Anterior cingulate cortex (tissue), 58 donors: Measurements from ENCODE around the gene ERFE.
A peak's percentile ranks its signal among the peaks of the same experiment; 100 is the strongest.
"Not testable (repeated sequence)": the region's sequence is repeated elsewhere in the genome, so short reads cannot be mapped to it uniquely, and the experiment has no call there.

Experiments
- DNase-seq, 58 donors: peaks; one replicate each; lab custom pipeline; 2025; lab: John Stamatoyannopoulos, UW

Gene ERFE

DNA sequence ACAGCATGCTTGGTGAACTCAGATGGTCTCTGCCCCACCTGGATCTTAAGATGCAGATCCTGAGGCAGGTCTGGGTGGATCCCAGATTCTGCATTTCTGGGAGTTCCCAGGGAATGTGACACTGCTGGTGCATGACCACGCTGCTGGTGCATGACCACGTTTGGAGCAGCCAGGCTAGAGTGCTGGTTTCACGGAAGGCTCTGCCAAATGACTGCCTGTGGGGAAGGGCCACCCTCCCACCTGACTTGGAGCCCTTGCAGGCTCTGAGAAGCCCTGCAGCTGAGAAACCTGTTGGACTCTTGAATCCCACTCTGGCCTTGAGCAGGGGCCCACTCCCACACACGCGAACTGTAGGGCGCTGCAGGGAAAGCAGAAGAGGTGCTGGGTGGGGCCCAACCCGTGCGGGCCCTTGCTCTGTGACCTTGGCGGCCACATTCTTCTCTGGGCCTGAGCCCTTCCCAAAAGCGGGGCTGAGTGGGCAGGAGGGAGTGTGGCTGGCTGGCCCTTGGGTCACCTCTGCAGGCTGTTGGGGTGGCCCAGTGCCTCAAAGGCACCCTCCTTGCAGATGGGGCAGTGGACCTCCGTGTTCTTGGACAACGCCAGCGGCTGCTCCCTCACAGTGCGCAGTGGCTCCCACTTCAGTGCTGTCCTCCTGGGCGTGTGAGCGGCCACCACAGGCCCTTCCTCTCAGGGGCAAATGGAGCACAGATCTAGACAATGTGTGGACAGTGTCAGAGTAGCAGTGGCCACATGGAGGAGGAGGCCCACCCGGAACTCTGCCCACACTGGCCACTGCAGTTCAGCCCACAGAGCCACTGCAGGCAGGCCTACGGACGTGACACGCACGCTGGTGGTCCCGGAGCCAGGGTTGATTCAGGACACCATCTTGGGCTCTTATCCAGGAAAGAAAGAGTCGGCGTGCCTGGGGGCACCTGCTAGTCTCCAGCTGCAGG is 7.9 kb downstream of the ERFE start:
- no peak for DNase-seq

GRCh38 chr2:238167344-238167715 is 8.6 kb downstream of the ERFE start:
- DNase-seq: no peak

GRCh38 chr2:238167761-238168160 is 9.0 kb downstream of the ERFE start:
- no peak for DNase-seq

- no peak for DNase-seq
Observed at GRCh38 chr2:238168196-238169047, 9.7 kb downstream of the ERFE start.

DNA sequence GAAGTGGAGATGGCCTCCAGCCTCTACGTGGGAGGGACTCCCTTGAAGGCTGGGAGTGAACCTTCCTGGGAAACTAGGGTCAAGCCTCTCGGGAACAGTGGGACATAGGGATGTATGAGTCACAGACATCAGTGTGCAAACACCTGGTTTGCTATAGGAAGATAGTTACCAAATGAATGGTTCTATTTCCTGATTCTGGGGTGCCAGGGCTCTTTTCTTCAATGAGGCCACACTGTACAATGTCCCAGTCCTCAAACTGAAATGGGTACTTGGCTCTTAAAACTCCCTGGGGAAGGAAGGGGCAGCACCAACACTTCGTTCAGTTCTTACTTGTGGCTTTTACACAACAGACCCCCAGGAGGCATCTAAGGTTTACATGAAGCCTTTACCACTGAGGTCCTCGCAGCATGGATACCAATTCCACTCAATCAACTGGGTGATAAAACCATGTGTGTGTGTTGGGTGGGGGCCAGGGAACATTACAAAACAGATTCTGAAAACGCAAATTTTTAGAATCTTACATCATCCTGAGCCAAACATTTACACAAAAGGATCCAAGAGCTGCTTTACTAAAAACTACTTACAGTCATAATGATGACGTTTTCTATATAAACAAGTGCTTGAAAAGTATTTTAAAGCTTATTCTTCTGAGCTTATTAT is 10.4 kb downstream of the ERFE start:
- DNase-seq: peak in 1 of 58 donors; percentile 45

GRCh38 chr2:238169708-238170251 is 11.0 kb downstream of the ERFE start:
- DNase-seq: peak in 23 of 58 donors; percentile 24 to 79 (median 39)

DNA sequence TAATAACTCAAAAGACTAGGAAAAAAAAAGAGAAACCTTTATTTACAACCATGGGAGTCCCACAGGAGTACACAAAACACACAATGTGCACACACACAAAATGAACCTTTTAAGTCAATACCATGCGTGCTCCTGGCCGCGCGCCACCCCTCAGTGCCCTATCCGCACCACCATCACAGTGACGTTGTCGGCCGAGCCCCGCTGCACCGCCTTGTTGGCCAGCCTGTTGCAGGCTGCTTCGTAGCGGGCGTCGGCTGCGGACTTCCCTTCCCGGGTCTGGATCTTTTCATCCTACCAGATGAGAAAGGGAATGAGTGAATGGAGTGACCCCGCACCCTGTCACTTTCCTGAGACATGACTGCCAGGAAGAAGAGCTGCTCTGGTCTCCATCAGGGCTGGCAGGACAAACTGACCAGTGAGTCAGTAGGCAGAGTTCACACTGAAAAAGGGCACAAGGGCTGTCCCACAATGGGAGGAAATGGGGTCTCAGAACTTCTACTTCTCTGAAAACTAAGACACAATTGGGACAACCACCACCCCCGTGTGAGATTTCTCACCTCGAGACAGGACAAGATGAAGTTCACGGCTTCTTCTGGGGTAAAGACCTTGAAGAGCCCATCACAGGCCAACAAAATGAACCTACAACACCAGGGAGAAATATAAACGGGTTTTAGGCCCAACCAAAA is 11.8 kb downstream of the ERFE start:
- DNase-seq: no peak

DNA sequence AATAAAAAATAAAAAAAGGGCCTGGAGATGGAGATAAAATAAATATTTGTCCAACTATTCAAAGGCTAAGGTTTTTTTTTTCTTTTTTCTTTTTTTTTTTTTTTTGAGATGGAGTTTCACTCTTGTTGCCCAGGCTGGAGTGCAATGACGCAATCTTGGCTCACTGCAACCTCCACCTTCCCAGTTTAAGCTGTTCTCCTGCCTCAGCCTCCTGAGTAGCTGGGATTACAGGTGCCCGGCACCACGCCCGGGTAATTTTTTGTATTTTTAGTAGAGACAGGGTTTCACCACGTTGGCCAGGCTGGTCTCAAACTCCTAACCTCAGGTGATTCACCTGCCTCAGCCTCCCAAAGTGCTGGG is 12.3 kb downstream of the ERFE start:
- DNase-seq: not testable (repeated sequence)

GRCh38 chr2:238171575-238172187 is 12.9 kb downstream of the ERFE start:
- DNase-seq: no peak

- no peak for DNase-seq
Observed at GRCh38 chr2:238172439-238172838, 13.7 kb downstream of the ERFE start.

DNA sequence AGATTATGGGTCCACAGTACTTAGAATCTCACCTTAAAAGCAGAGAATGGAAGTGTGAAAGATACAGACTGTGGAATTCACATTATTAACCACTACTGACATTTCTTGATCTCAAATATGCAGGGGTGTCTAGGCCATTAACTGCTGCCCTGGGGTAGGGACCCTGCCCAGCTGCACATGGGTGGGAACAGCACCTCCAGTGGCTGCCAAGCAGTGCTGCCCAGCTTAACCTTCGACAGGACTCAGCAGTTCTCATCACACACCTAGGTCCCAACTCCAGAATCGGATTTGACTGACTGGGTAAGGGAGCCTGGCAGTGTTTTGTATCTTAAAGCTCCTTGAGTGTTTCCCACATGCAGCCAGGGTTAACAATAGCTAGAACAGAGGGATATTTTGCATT is 14.9 kb downstream of the ERFE start:
- no peak for DNase-seq

DNA sequence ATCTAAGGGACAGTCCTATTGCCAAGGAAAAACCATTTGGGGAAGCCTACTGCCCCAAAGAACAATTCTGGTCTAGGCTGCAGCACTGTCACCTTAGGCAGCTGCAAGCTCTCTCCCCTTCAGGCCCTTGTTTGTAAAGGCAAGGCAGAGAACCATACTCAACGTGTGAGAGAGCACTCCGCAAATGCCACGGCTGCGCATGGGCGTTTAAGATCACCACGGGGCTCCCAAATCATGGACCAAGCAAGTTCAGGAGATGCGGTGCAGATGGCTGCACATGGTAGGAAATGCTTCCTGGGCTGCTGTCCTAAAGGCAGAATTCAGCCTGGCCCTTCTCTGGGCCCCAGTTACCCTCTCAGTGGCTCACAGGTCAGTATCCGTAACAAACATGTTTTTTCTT is 15.5 kb downstream of the ERFE start:
- no peak for DNase-seq

DNA sequence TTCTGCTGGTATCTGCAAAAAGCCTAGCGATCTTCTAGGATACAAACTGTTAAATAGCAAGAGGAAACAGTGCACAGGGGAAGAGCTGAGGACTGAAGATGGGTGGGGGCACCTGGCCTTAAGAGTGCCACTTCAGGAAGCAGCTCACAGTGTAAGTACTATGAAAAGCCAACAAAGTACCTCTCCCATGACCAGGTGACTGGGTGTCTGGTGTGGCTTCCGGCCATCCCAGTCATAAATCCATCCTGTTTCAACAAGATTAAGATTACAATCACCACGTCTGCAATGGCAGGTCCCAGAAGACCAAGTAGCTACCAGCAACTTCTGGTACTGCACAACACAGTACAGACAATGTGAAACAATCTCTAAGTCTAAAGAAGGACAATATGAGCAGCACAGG is 15.9 kb downstream of the ERFE start:
- DNase-seq: no peak

- DNase-seq: peak in 1 of 58 donors; percentile 14
Observed at GRCh38 chr2:238176613-238177012, 17.8 kb downstream of the ERFE start.

DNA sequence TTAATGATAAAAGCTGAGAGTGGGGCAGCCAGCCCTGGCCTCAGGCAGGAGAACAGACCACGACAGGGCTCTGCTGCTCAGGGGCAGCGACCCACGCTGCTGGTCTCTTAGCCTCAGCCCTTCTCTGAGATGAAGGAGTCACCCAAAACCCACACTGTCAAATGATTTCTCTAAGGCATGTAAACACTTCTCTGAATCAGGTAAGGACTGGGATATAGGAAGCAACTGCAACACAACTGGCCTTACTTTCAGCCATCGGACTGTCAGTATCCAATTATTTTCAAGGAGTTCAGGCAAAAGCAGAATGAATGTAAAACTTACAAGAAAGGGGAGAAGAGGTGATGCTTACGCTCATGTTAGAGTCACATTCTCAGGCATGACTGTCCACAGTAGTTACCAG is 21.8 kb downstream of the ERFE start:
- DNase-seq: no peak

DNA sequence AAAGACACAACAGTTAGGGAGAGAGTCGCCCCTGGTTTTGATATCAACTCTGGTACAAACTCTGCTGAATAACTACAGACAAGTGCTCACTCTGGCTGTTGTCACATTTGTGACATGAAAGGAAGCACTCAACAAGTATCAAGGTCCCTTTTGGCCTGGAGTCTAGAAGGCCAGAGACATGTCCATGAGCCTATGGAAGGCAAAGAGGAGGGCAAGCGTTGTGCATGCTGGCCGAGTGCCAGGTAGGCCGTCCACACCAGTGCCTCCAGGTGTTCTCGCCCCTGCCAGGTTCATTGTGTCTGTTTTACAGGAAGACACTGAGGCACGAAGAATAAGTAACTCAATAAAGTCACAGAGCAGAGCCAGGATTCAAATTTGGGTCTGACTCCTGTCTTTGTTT is 23.6 kb downstream of the ERFE start:
- peak in 1 of 58 donors; percentile 22 for DNase-seq

- DNase-seq: no peak
Observed at GRCh38 chr2:238183821-238184220, 25.1 kb downstream of the ERFE start.

DNA sequence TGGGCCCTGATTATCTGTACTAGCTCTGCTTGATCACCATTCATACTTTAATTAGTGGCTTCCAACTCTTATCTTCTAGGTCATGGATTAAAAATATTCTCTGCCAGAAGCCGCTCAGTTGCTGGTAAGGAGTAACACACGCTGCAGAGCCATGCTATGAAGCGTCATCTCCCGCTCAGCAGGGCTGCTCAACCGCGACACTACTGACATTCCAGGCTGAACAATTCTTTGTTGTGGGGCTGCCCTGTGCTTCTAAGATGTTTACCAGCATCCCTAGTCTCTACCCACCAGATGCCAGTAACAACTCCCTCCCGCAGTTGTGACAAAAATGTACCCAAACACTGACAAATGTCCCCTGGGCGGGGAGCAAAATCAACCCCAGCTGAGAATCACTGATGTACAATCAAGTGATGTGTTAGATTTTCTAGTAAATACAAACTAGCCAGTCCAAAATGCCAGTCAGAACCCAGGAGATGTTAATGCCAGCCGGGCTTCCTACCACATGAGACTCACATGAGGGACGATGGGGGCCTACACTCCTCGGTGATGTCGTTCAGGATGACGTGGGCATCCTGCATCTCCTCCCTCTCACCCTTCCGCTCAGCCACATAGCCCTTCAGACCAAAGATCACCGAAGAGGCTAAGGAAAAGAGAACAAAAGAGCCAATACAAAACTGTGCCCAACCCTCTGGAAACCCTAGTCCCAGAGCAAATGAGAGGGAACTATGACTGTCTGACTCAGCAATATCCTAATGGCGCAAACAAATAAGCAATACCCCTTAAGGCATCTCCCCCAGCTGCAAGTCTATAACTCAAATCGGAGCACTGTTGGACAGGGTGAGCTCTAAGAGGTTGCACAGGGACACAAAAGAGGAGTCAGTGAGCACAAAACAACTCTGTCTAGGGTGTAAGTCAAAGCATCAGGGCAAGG is 29.1 kb downstream of the ERFE start:
- peak in 11 of 58 donors; percentile 9 to 63 (median 43) for DNase-seq
